Calu3 (cell line): ENCODE measurements around the gene APMAP. TPM values are rescaled to one million over a fixed set of nuclear protein-coding genes. Genes with fewer than 3 reads are reported as not detected.

ENCODE experiments used
- BruUV-seq: library from RNA; stranded (reverse); fragments of 400-500 nt; replicated peaks from 2 replicates; lab custom pipeline; 2021; lab: Mats Ljungman, UMichigan
- CTCF ChIA-PET: fragments of 300-600 bp; sonication (Branson Sonifier 250); formaldehyde crosslinking; loops from one replicate; lab custom pipeline; 2022; ENCODE audit warnings: antibody characterized with exemption; lab: Charles Lee
- DNase-seq: peaks from one replicate; pipeline ENCODE4 v3.0.0; 2022
- H3K27ac Mint-ChIP-seq: one replicate; pipeline ENCODE4 v1.8.0; 2022; ENCODE audit warnings: mixed read lengths; ENCODE audit not compliant: unreplicated experiment
- H3K27me3 Mint-ChIP-seq: one replicate; pipeline ENCODE4 v1.8.0; 2022; ENCODE audit warnings: mixed read lengths; ENCODE audit not compliant: unreplicated experiment
- H3K36me3 Mint-ChIP-seq: one replicate; pipeline ENCODE4 v1.8.0; 2022; ENCODE audit warnings: mild to moderate bottlenecking, moderate library complexity, mixed read lengths; ENCODE audit not compliant: insufficient read depth, unreplicated experiment
- H3K4me1 Mint-ChIP-seq: one replicate; pipeline ENCODE4 v1.8.0; 2022; ENCODE audit warnings: mild to moderate bottlenecking, low read depth, mixed read lengths; ENCODE audit not compliant: unreplicated experiment
- H3K4me3 Mint-ChIP-seq: one replicate; pipeline ENCODE4 v1.8.0; 2022; ENCODE audit warnings: mild to moderate bottlenecking, low read depth, moderate library complexity, mixed read lengths; ENCODE audit not compliant: unreplicated experiment
- H3K9me3 Mint-ChIP-seq: one replicate; pipeline ENCODE4 v1.8.0; 2022; ENCODE audit warnings: low read depth, mixed read lengths; ENCODE audit not compliant: unreplicated experiment
- intact Hi-C: fragments of 100-400 bp; cut with micrococcal nuclease; formaldehyde crosslinking; loops from one replicate; pipeline ENCODE4 v1.10.0; 2022; ENCODE audit not compliant: unreplicated experiment
- total RNA-seq: library from RNA; stranded (reverse); gene quantifications from 2 replicates; pipeline ENCODE4 v1.2.3, GENCODE V29; 2022
- TF ChIP-seq, protein P1 (sequence below): fragments of 200-600 bp; IDR thresholded peaks from one replicate; pipeline ENCODE4 v1.8.0; 2022; ENCODE audit warnings: antibody characterized with exemption; ENCODE audit not compliant: unreplicated experiment

Gene APMAP
- total RNA-seq, 1 experiment from 2014 or later = 30.7 TPM

DNA sequence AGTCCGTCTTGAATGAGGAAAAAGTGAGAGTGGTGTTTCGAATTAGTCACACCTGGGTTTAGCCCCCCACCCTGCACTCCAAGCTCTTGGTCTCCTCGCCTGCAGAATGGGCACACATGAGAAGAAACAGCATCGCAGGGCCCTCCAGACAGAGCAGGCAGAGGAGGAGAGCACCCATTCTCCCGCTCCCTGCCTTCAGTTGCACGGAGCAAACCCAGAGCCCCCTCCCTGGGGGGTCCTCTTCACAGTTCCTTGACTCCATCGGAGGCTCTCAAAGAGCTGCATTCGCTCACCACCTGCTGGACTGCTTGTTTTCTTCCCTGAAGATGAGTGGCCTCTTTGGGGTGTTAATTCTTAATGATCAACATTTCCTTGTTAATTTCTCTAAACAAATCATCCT is 38.4 kb downstream of the APMAP start:
- Mint-ChIP-seq H3K27me3 (no peaks in the 10 kb centered on the region), H3K36me3 (no peaks in the 10 kb centered on the region), H3K4me3 (no peak overlapping the region), H3K9me3 (no peaks in the 10 kb centered on the region), H3K27ac (no peak overlapping the region), H3K4me1 (no peaks in the 10 kb centered on the region)
- DNase-seq = no peak
- BruUV-seq = no TSS peak
- CTCF ChIA-PET = no interaction called here
- TF ChIP-seq, protein P1, sequence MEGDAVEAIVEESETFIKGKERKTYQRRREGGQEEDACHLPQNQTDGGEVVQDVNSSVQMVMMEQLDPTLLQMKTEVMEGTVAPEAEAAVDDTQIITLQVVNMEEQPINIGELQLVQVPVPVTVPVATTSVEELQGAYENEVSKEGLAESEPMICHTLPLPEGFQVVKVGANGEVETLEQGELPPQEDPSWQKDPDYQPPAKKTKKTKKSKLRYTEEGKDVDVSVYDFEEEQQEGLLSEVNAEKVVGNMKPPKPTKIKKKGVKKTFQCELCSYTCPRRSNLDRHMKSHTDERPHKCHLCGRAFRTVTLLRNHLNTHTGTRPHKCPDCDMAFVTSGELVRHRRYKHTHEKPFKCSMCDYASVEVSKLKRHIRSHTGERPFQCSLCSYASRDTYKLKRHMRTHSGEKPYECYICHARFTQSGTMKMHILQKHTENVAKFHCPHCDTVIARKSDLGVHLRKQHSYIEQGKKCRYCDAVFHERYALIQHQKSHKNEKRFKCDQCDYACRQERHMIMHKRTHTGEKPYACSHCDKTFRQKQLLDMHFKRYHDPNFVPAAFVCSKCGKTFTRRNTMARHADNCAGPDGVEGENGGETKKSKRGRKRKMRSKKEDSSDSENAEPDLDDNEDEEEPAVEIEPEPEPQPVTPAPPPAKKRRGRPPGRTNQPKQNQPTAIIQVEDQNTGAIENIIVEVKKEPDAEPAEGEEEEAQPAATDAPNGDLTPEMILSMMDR = no peak
- intact Hi-C loops = no loop called here

DNA sequence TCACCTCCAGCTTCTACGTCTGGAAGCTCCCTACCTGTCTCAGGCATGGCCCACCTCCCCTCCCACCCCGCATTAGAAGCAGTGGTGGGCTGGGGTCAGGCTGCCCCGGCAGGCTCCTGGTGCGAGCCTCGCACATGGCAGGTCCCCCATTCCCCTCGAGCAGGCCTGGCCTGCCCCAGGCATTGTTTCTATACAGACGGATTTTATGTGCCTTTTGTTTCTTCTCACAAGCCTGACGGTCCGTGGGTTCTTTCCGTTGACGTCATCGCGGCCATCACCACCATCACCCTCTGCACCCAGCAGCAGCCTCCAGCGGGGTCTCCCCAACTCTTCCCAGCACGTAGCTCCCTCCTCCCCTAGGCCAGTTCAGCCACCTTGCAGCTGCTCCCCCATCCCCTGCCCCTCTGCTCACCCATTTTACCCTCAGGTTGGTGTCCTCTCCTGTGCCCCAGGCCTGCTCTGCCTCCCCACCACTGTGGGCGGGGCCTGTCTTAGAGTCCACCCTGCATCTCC is 38.9 kb downstream of the APMAP start:
- BruUV-seq = no TSS peak
- intact Hi-C loops = no loop called here
- Mint-ChIP-seq H3K4me3 (no peak overlapping the region), H3K27me3 (no peaks in the 10 kb centered on the region), H3K27ac (no peak overlapping the region), H3K9me3 (no peaks in the 10 kb centered on the region), H3K36me3 (no peaks in the 10 kb centered on the region), H3K4me1 (no peaks in the 10 kb centered on the region)
- DNase-seq = no peak
- CTCF ChIA-PET = no interaction called here
- TF ChIP-seq, protein P1 = no peak

DNA sequence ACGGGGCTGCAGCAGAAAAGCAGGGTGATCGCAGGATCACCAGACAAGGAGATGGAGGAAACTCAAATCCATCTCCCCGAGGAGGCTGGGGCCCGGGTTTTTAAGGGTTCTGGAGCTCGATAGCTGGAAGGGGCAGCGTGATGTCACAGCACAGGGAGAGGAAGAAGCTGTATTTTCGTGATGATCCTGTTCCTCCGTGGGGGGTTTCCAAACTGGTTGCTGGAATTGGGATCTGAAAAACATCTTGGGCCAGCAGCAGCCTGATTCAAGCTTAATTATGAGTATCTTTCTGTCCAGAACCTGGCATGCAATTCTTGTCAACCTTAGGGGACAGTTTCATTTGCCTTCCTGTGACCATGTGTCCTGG is 39.4 kb downstream of the APMAP start:
- Mint-ChIP-seq H3K27ac (no peak overlapping the region), H3K27me3 (no peaks in the 10 kb centered on the region), H3K4me3 (no peak overlapping the region), H3K9me3 (no peaks in the 10 kb centered on the region), H3K36me3 (no peaks in the 10 kb centered on the region), H3K4me1 (no peaks in the 10 kb centered on the region)
- intact Hi-C loops = no loop called here
- DNase-seq = no peak
- BruUV-seq = no TSS peak
- TF ChIP-seq, protein P1 = no peak
- CTCF ChIA-PET = no interaction called here

DNA sequence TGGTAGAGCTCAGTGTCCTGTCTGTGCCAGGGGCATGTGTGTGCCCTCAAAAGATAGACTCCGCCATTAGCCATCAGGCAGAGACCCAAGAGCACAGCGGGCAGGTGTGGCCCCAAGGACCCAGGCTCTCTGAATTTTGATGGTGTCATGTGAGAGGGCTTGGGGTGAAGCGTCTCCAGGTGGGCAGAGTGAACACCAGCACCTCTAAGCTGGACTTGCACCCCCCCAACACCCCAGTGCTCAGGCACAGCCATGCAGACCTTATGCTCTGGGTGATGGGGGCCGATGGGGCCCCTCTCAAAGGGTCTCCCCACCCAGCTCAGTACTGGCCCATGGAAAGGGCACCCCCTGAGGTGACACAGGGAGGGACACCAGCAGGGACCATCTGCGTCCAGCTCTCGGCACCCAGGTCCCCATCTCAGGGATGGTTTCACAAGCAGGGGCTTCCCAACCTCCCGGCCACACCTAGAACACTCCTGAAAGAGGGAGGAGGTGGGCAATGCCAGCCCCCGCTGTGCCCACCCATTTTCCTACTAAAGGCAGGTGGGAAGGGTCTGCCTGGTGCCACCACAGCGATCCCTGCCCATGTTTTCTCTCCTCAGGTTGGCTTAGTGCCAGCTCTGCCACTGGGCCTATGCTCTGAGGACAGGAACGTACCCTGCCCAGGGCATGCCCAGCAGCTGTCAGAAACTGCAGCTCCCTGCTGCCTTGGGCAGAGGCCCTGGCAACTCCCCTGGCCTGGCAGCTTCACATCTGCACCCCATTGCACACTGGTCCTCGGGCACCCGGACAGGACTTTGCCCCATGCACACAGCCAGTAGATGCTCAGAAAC is 40.0 kb downstream of the APMAP start:
- BruUV-seq = no TSS peak
- no peak for DNase-seq
- intact Hi-C loops = no loop called here
- H3K4me1 Mint-ChIP-seq = no peaks in the 10 kb centered on the region
- no peaks in the 10 kb centered on the region for H3K36me3 Mint-ChIP-seq
- CTCF ChIA-PET = no interaction called here
- no peak overlapping the region for H3K4me3 Mint-ChIP-seq
- TF ChIP-seq, protein P1 = no peak
- H3K27me3 Mint-ChIP-seq = no peaks in the 10 kb centered on the region
- H3K27ac Mint-ChIP-seq = no peak overlapping the region
- no peaks in the 10 kb centered on the region for H3K9me3 Mint-ChIP-seq
